GM10266 (cell line): ENCODE measurements around the gene CAND2.

ENCODE experiments used
- DNase-seq: peaks from one replicate; pipeline ENCODE4 v3.0.0; 2012; ENCODE audit errors: extremely low spot score
- TF ChIP-seq, protein P1 (sequence below): IDR thresholded peaks from 2 replicates; pipeline ENCODE4 v1.5.1; 2012; ENCODE audit warnings: mild to moderate bottlenecking, low read depth; ENCODE audit not compliant: control insufficient read depth, insufficient read depth; ENCODE audit errors: missing control alignments

Gene CAND2

GRCh38 chr3:12796171-12797123 is at the start of gene CAND2:
Gene CAND2 (plus strand): TSS chr3:12796680. CDS start chr3:12796721, 41 bp downstream.
- TF ChIP-seq, protein P1, sequence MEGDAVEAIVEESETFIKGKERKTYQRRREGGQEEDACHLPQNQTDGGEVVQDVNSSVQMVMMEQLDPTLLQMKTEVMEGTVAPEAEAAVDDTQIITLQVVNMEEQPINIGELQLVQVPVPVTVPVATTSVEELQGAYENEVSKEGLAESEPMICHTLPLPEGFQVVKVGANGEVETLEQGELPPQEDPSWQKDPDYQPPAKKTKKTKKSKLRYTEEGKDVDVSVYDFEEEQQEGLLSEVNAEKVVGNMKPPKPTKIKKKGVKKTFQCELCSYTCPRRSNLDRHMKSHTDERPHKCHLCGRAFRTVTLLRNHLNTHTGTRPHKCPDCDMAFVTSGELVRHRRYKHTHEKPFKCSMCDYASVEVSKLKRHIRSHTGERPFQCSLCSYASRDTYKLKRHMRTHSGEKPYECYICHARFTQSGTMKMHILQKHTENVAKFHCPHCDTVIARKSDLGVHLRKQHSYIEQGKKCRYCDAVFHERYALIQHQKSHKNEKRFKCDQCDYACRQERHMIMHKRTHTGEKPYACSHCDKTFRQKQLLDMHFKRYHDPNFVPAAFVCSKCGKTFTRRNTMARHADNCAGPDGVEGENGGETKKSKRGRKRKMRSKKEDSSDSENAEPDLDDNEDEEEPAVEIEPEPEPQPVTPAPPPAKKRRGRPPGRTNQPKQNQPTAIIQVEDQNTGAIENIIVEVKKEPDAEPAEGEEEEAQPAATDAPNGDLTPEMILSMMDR, result no peak
- DNase-seq, result no peak

DNA sequence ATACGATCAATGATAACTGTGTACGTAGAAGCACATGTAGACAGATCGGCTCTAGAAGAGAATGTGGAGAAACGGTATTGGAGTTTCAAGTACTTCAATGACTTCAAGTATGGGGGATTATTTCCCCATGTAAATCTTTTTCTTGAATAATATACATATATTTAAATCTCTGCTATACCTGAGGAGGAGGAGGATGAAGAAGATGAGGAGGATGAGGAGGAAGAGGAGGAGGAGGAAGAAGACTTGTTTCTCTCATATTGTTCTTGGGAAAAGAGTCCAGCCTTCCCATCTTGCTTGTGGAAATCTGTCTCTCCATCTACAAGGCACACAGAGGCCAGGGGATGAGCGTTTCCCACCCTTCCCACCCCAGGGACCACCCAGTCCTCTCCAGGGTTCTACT is 48.0 kb upstream of the CAND2 start:
- TF ChIP-seq, protein P1, result no peak
- no peak for DNase-seq

DNA sequence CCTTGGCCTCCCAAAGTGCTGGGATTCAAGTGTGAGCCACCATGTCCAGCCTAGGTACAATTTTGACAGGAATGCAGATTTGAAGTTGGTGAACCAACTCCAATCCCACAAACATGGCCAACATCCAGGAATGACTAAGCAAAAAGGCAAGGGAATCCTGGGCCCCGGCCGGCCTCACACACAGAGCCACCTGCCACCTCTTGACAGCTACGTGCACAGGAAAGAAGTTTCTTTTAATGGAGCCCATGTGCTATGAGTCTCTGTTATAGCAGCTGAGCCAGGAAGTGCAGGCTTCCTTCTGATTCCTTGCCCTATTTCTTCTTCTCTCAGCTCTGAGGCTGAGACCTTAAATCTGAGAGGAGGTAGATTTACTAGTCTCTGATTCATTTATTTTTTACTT is 46.3 kb upstream of the CAND2 start:
- DNase-seq, result no peak
- TF ChIP-seq, protein P1, result no peak

DNA sequence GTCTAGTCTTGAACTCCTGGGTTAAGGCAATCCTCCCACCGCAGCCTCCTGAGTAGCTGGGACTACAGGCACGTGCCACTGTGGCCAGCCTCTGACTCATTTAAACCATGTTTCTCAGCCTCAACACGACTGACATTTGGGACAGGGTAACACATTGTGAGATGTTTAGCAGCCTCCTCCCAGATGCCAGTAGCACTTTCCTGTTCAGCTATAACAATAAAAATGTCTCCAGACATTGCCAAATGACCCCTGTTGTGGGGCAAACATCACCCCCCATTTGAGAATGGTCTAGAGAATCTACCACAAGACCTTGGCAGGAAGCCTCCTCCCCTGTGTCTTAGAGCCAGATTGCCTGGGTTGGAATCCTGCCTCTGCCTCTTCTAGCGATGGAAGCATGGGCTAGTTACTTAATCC is 45.8 kb upstream of the CAND2 start:
- DNase-seq, result no peak
- TF ChIP-seq, protein P1, result no peak

GRCh38 chr3:12751571-12751970 is 44.9 kb upstream of the CAND2 start:
- TF ChIP-seq, protein P1, result no peak
- no peak for DNase-seq

- no peak for DNase-seq
- TF ChIP-seq, protein P1, result no peak
Measured at GRCh38 chr3:12752102-12752501, 44.4 kb upstream of the CAND2 start.

DNA sequence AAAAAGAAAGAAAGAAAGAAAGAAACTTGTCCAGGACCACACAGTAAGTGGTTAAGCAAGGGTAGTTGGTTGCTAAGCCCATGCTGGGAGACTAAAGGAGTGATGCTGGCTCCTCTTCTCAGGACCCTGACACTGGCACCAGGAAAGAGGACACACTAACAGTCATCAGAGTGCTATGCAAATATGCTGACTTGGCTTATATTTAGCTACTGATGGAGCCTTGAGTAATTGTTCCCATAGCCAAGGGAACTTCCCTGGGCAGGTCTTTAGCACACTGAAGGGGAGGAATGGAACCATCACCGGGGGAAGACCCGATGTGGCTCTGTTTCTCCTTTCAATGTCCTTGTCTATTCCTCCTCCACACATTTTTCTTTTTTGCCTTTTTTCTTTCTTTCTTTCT is 43.7 kb upstream of the CAND2 start:
- DNase-seq, result peak; percentile 52
- TF ChIP-seq, protein P1, result no peak
